Parathyroid adenoma (tissue), 2 donors: ENCODE data around the gene STRIP2.
"Not testable (repeated sequence)": the region's sequence is repeated elsewhere in the genome, so short reads cannot be mapped to it uniquely, and the experiment has no call there.

Source experiments
- H2AFZ ChIP-seq: fragments of 300-600 bp; sonication (generic); one replicate; pipeline ENCODE4 v1.7.0; 2017; ENCODE audit warnings: antibody characterized with exemption, mild to moderate bottlenecking
- H3K27ac ChIP-seq: fragments of 300-600 bp; sonication (generic); one replicate; pipeline ENCODE4 v1.7.0; 2017
- H3K27me3 ChIP-seq: fragments of 300-600 bp; sonication (generic); one replicate; pipeline ENCODE4 v1.7.0; 2017; ENCODE audit warnings: low read length; ENCODE audit not compliant: control insufficient read depth, insufficient read depth
- H3K36me3 ChIP-seq: fragments of 300-600 bp; sonication (generic); one replicate; pipeline ENCODE4 v1.7.0; 2017; ENCODE audit warnings: low read length; ENCODE audit not compliant: control insufficient read depth, insufficient read depth
- H3K4me1 ChIP-seq: fragments of 300-600 bp; sonication (generic); one replicate; pipeline ENCODE4 v1.7.0; 2017; ENCODE audit warnings: control low read depth
- H3K4me2 ChIP-seq: fragments of 300-600 bp; sonication (generic); one replicate; pipeline ENCODE4 v1.7.0; 2017; ENCODE audit warnings: low read length
- H3K4me3 ChIP-seq: fragments of 300-600 bp; sonication (generic); one replicate; pipeline ENCODE4 v1.7.0; 2017; ENCODE audit warnings: low read depth, low read length
- H3K79me2 ChIP-seq: fragments of 300-600 bp; sonication (generic); one replicate; pipeline ENCODE4 v1.7.0; 2017; ENCODE audit warnings: control low read depth
- H3K9ac ChIP-seq: fragments of 300-600 bp; sonication (generic); one replicate; pipeline ENCODE4 v1.7.0; 2017; ENCODE audit warnings: mild to moderate bottlenecking
- H3K9me3 ChIP-seq: fragments of 300-600 bp; sonication (generic); one replicate; pipeline ENCODE4 v1.7.0; 2017; ENCODE audit warnings: low read length; ENCODE audit not compliant: control insufficient read depth
- CTCF ChIP-seq: fragments of 300-600 bp; sonication (generic); IDR thresholded peaks from one replicate; pipeline ENCODE4 v1.7.0; 2017; ENCODE audit warnings: antibody characterized with exemption, mild to moderate bottlenecking
- donor health status: primary hyperparathyroidism.

Gene STRIP2

GRCh38 chr7:129529643-129530042 lies 95.4 kb downstream of the STRIP2 start:
- Histone ChIP-seq H3K27ac (no peak overlapping the region), H3K4me1 (no peaks in the 10 kb centered on the region), H3K4me3 (no peak overlapping the region), H3K79me2 (no peaks in the 10 kb centered on the region), H3K36me3 (no peaks in the 10 kb centered on the region), H2AFZ (no peak overlapping the region), H3K9me3 (no peaks in the 10 kb centered on the region), H3K9ac (no peak overlapping the region), H3K27me3 (no peaks in the 10 kb centered on the region), H3K4me2 (no peak overlapping the region)
- TF ChIP-seq CTCF = no peak

- H3K4me3 ChIP-seq = no peak overlapping the region
- H3K27ac ChIP-seq = no peak overlapping the region
- no peak for TF ChIP-seq CTCF
- no peak overlapping the region for H3K4me2 ChIP-seq
- no peaks in the 10 kb centered on the region for H3K79me2 ChIP-seq
- H3K9ac ChIP-seq = no peak overlapping the region
- H3K9me3 ChIP-seq = no peaks in the 10 kb centered on the region
- no peaks in the 10 kb centered on the region for H3K4me1 ChIP-seq
- H3K27me3 ChIP-seq = no peaks in the 10 kb centered on the region
- H2AFZ ChIP-seq = no peak overlapping the region
- H3K36me3 ChIP-seq = no peaks in the 10 kb centered on the region
Observed at GRCh38 chr7:129530795-129531391, 96.7 kb downstream of the STRIP2 start.

GRCh38 chr7:129531721-129532120 lies 97.5 kb downstream of the STRIP2 start:
- Histone ChIP-seq H3K36me3 (no peaks in the 10 kb centered on the region), H3K79me2 (no peaks in the 10 kb centered on the region), H3K9me3 (no peaks in the 10 kb centered on the region), H3K27ac (no peak overlapping the region), H3K4me1 (no peaks in the 10 kb centered on the region), H3K9ac (no peak overlapping the region), H2AFZ (no peak overlapping the region), H3K4me3 (no peak overlapping the region), H3K27me3 (no peaks in the 10 kb centered on the region), H3K4me2 (no peak overlapping the region)
- no peak for TF ChIP-seq CTCF

- no peaks in the 10 kb centered on the region for H3K4me1 ChIP-seq
- H3K27me3 ChIP-seq = no peaks in the 10 kb centered on the region
- no peak for TF ChIP-seq CTCF
- H3K9me3 ChIP-seq = no peaks in the 10 kb centered on the region
- no peaks in the 10 kb centered on the region for H3K36me3 ChIP-seq
- no peak overlapping the region for H3K9ac ChIP-seq
- no peaks in the 10 kb centered on the region for H3K79me2 ChIP-seq
- H3K27ac ChIP-seq = no peak overlapping the region
- H3K4me2 ChIP-seq = no peak overlapping the region
- H3K4me3 ChIP-seq = no peak overlapping the region
- H2AFZ ChIP-seq = no peak overlapping the region
Observed at GRCh38 chr7:129532375-129532774, 98.1 kb downstream of the STRIP2 start.

GRCh38 chr7:129534558-129535274 lies 100.5 kb downstream of the STRIP2 start:
- H3K4me3 ChIP-seq, H3K27me3 ChIP-seq, H3K36me3 ChIP-seq, H3K27ac ChIP-seq, H3K9me3 ChIP-seq, H3K79me2 ChIP-seq, H3K9ac ChIP-seq, H3K4me2 ChIP-seq, H3K4me1 ChIP-seq, H2AFZ ChIP-seq: not testable (repeated sequence)
